T-helper 1 cell treated with Interleukin-12 subunit alpha and Interleukin-12 subunit beta and Interleukin-4 antibody, amounts not matched to agents 30 μg/mL and 1 μg/mL, for 36 hours (primary cell): ENCODE results near the gene EIPR1.
A peak's percentile ranks its signal among the peaks of the same experiment; 100 is the strongest.

Source experiments
- H3K27ac Mint-ChIP-seq: one replicate; pipeline ENCODE4 v1.8.0; 2021; ENCODE audit warnings: mild to moderate bottlenecking, mixed read lengths
- H3K27me3 Mint-ChIP-seq: one replicate; pipeline ENCODE4 v1.8.0; 2021; ENCODE audit warnings: low read depth, mixed read lengths
- H3K36me3 Mint-ChIP-seq: one replicate; pipeline ENCODE4 v1.8.0; 2021; ENCODE audit warnings: low read depth, mixed read lengths
- H3K4me1 Mint-ChIP-seq: one replicate; pipeline ENCODE4 v1.8.0; 2021; ENCODE audit warnings: low read depth, mixed read lengths
- H3K4me3 Mint-ChIP-seq: one replicate; pipeline ENCODE4 v1.8.0; 2021; ENCODE audit warnings: mild to moderate bottlenecking, moderate library complexity, mixed read lengths
- H3K9me3 Mint-ChIP-seq: one replicate; pipeline ENCODE4 v1.8.0; 2021; ENCODE audit warnings: mixed read lengths

Gene EIPR1

DNA sequence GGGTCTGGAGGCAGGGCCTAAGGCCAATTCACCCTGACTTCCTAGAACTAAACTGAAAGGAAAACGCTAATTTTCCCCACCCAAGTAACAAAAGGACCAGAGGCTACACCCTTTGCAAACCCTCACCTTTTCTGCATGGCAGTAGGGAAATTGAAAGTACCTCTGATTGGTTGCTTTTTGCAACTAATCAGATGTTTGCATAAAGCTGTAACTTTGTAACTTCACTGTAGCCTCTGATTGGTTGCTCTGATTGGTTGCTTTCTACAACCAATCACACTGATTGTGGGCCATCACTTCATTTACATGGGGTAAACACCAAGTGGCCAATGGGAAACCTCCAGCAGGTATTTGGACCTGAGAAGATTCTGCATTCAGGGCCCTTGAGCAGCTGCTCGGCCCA lies 20.8 kb downstream of the EIPR1 start:
- Mint-ChIP-seq H3K27ac (no peak overlapping the region), H3K36me3 (peaks cover 29% of the 10 kb centered on the region), H3K27me3 (no peaks in the 10 kb centered on the region), H3K4me1 (peaks cover 18% of the 10 kb centered on the region), H3K4me3 (no peak overlapping the region), H3K9me3 (peaks cover 17% of the 10 kb centered on the region)

DNA sequence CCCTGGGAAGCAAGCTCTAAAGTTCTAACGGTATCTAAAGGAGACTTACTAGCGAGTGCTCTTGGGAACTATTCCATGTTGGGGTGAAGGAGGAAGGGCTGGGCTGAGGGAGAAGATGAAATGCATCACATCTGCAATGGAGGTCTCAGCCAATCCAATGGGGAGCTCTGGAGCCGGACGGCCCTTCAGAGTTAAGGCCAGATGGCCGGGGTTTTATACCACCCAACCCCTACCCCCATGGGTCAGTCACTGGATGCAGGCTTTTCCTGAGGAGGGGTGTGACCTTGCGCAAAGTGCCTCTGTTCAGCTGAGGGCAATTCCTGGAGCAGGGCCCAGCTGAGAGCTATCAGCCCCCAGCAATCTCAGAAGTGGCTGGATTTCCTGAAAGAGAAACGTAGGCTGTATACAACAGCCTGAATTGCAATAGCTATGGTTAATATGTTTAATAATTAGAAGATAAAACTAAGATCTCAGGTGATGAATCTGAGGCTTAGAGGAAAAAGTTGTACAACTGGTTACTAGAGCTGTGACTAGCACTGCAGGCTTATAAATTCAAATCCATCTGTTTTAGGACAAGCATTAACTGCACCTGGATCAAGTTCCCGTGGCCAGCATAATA lies 21.6 kb downstream of the EIPR1 start:
- Mint-ChIP-seq H3K4me1 (peaks cover 12% of the 10 kb centered on the region), H3K27me3 (no peaks in the 10 kb centered on the region), H3K27ac (no peak overlapping the region), H3K9me3 (peaks cover 24% of the 10 kb centered on the region), H3K4me3 (no peak overlapping the region), H3K36me3 (peaks cover 36% of the 10 kb centered on the region)

DNA sequence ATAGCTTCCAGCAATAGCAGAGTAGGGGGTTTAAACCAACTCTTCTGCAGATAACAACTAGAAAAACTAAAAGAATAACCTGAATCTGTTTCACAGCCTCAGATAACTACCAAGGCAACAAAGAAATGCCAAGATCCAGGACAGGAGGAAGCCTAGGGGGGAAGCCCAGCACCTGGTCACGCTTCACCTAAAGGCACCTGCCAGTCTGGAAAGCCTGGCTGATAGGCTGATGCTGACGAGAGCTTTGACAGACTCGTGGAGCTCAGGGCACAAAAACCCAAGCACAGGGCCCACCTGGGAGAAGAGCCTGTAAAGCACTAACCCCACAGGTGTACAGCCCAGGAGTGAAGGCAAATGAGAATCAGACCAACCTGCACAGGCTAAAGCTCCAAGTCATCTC lies 22.6 kb downstream of the EIPR1 start:
- Mint-ChIP-seq H3K4me3 (no peak overlapping the region), H3K27ac (no peak overlapping the region), H3K27me3 (no peaks in the 10 kb centered on the region), H3K36me3 (peaks cover 45% of the 10 kb centered on the region), H3K9me3 (peaks cover 34% of the 10 kb centered on the region), H3K4me1 (peaks cover 11% of the 10 kb centered on the region)

- H3K9me3 Mint-ChIP-seq: peaks cover 35% of the 10 kb centered on the region
Observed at GRCh38 chr2:3349211-3349693, 28.4 kb downstream of the EIPR1 start.

DNA sequence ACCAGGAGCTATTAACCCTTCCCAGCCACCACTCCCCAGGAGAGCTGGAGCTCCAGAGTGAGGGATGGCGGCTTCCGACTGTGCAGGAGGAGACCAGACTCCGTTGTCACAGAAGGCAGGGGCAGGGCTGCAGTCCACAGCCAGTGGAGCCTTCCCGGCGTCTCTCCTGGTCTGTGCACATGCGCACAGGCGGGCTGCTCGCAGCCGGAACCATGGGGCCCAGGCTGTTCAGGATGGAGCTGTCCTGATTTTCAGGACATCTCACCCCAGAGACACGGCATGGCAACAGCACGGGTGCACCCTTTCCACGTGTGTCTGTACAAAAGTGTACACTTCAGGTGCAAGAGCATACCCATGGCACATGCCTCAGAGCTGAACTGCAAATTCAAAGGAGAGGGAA lies 28.9 kb downstream of the EIPR1 start:
- Mint-ChIP-seq H3K4me3 (no peak overlapping the region), H3K27me3 (no peaks in the 10 kb centered on the region), H3K27ac (no peak overlapping the region), H3K4me1 (no peaks in the 10 kb centered on the region), H3K9me3 (peaks cover 31% of the 10 kb centered on the region), H3K36me3 (peaks cover 49% of the 10 kb centered on the region)

More at GRCh38 chr2:3349211-3349693, 28.4 kb downstream of the EIPR1 start:
- no peak overlapping the region for H3K4me3 Mint-ChIP-seq
- H3K27ac Mint-ChIP-seq: no peak overlapping the region
- H3K27me3 Mint-ChIP-seq: no peaks in the 10 kb centered on the region
- H3K4me1 Mint-ChIP-seq: no peaks in the 10 kb centered on the region
- peaks cover 54% of the 10 kb centered on the region for H3K36me3 Mint-ChIP-seq

- peaks cover 3% of the 10 kb centered on the region for H3K4me1 Mint-ChIP-seq
- no peak overlapping the region for H3K27ac Mint-ChIP-seq
- H3K27me3 Mint-ChIP-seq: no peaks in the 10 kb centered on the region
- no peak overlapping the region for H3K4me3 Mint-ChIP-seq
- H3K9me3 Mint-ChIP-seq: peaks cover 7% of the 10 kb centered on the region
- H3K36me3 Mint-ChIP-seq: peaks cover 24% of the 10 kb centered on the region
Observed at GRCh38 chr2:3345621-3346020, 32.0 kb downstream of the EIPR1 start.

DNA sequence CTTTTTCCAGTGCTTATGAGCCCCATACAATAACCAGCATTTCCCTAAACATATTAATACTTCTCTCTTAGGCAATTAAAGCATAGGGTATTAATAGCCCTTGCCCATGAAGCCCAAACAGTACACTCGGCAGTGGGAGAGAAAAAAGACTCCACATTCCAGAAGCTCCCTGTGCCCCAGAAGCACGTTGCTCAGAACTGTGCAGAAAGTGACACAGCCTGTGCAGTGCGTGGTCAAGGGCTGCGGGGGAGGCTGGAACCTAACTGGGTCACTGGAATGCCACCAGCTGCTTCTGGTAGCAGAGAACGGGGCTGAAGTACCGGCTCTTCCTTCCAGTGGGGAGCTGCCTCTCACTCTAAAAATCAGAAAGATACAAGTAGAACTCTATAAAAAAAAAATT lies 32.7 kb downstream of the EIPR1 start:
- H3K4me1 Mint-ChIP-seq: peaks cover 3% of the 10 kb centered on the region
- H3K9me3 Mint-ChIP-seq: no peaks in the 10 kb centered on the region
- H3K27ac Mint-ChIP-seq: no peak overlapping the region
- peaks cover 17% of the 10 kb centered on the region for H3K36me3 Mint-ChIP-seq
- no peak overlapping the region for H3K4me3 Mint-ChIP-seq
- H3K27me3 Mint-ChIP-seq: no peaks in the 10 kb centered on the region

DNA sequence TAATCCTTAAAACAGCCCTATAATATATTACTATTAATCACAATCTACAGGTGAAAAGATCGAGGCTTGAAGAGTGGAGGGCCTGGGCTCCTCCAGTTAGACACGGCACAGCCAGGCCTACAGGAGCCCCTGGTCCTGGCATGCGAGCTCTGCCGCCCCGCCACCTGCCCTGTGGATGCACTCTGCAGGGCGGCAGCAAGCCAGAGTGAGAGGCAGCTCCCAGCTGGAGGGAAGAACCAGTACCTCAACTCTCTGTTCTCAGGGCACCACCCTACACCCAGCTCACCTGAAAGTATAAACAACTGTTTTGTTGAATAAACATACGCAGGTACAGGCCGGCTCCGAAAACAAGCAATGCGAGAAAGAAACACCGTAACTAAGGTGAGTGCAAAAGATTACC lies 34.6 kb downstream of the EIPR1 start:
- H3K27me3 Mint-ChIP-seq: no peaks in the 10 kb centered on the region
- no peaks in the 10 kb centered on the region for H3K9me3 Mint-ChIP-seq
- no peak overlapping the region for H3K4me3 Mint-ChIP-seq
- no peak overlapping the region for H3K27ac Mint-ChIP-seq
- H3K36me3 Mint-ChIP-seq: peaks cover 14% of the 10 kb centered on the region
- peaks cover 3% of the 10 kb centered on the region for H3K4me1 Mint-ChIP-seq

GRCh38 chr2:3342324-3342723 lies 35.3 kb downstream of the EIPR1 start:
- H3K27ac Mint-ChIP-seq: no peak overlapping the region
- H3K4me3 Mint-ChIP-seq: no peak overlapping the region

DNA sequence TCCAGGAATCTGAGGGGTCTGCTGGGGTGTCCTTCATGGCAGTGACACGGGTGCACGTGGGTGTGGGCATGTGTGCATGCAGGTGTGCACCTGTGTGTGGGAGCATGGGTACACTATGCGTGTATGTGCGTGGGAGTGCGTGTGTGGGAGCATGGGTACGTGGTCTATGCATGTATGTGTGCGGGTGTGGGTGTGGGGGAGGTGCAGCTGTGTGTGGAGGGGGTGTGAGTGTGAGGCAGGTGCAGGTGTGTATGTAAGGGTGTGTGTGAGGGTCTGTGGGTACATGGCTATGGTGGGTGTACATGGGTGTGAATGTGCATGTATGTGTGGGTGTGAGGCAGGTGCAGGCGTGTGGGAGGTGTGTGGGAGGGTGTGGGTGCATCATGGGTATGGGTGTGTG lies 36.3 kb downstream of the EIPR1 start:
- peak overlapping the region; percentile 31 for H3K27ac Mint-ChIP-seq
- no peaks in the 10 kb centered on the region for H3K9me3 Mint-ChIP-seq
- H3K27me3 Mint-ChIP-seq: no peaks in the 10 kb centered on the region
- H3K4me3 Mint-ChIP-seq: no peak overlapping the region
- H3K36me3 Mint-ChIP-seq: peaks cover 14% of the 10 kb centered on the region
- H3K4me1 Mint-ChIP-seq: peaks cover 3% of the 10 kb centered on the region

More at GRCh38 chr2:3342324-3342723, 35.3 kb downstream of the EIPR1 start:
- H3K4me1 Mint-ChIP-seq: peaks cover 3% of the 10 kb centered on the region
- H3K27me3 Mint-ChIP-seq: no peaks in the 10 kb centered on the region
- H3K9me3 Mint-ChIP-seq: no peaks in the 10 kb centered on the region
- peaks cover 12% of the 10 kb centered on the region for H3K36me3 Mint-ChIP-seq

DNA sequence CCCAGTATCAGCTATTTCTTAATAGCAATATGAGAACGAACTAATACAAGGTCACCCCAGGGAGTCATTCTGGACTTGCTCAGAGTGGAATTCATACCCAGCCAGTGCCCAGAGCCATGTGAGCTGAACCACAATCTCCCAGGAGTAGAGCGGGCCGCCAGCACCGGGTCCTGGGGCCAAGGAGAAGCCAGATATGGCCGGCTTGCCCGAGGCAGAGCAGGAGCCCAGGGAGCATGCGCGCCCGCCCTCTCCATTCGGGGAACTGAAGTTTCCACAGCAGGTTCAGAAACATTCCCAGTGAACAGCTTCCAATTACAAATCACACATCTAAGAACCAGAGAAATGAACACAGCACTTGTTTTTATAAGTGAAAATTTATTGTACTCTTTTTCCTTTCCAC lies 37.5 kb downstream of the EIPR1 start:
- Mint-ChIP-seq H3K4me3 (no peak overlapping the region), H3K36me3 (peaks cover 24% of the 10 kb centered on the region), H3K4me1 (peaks cover 3% of the 10 kb centered on the region), H3K9me3 (peaks cover 4% of the 10 kb centered on the region), H3K27me3 (no peaks in the 10 kb centered on the region), H3K27ac (no peak overlapping the region)

- H3K4me3 Mint-ChIP-seq: no peak overlapping the region
- no peaks in the 10 kb centered on the region for H3K27me3 Mint-ChIP-seq
- no peak overlapping the region for H3K27ac Mint-ChIP-seq
- peaks cover 4% of the 10 kb centered on the region for H3K9me3 Mint-ChIP-seq
- H3K36me3 Mint-ChIP-seq: peaks cover 27% of the 10 kb centered on the region
- H3K4me1 Mint-ChIP-seq: peaks cover 3% of the 10 kb centered on the region
Observed at GRCh38 chr2:3338340-3338739, 39.3 kb downstream of the EIPR1 start.

DNA sequence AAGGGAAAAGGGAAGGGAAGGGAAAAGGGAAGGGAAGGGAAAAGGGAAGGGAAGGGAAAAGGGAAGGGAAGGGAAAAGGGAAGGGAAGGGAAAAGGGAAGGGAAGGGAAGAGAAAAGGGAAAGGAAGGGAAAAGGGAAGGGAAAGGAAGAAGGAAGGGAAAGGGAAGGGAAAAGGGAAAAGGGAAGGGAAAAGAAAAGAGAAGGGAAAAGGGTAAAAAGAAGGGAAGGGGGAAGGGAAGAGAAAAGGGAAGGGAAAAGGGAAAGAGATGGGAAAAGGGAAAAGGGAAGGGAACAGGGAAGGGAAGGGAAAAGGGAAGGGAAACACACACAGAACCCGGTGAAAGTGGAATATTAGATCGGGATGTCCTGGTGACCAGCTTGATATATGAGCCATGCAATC lies 40.8 kb downstream of the EIPR1 start:
- peaks cover 34% of the 10 kb centered on the region for H3K36me3 Mint-ChIP-seq
- no peaks in the 10 kb centered on the region for H3K27me3 Mint-ChIP-seq
- H3K27ac Mint-ChIP-seq: no peak overlapping the region
- H3K9me3 Mint-ChIP-seq: peaks cover 4% of the 10 kb centered on the region
- H3K4me1 Mint-ChIP-seq: no peaks in the 10 kb centered on the region
- H3K4me3 Mint-ChIP-seq: no peak overlapping the region

GRCh38 chr2:3334392-3335345 lies 42.9 kb downstream of the EIPR1 start:
- H3K36me3 Mint-ChIP-seq: peaks cover 46% of the 10 kb centered on the region
- no peak overlapping the region for H3K27ac Mint-ChIP-seq
- H3K4me3 Mint-ChIP-seq: no peak overlapping the region

DNA sequence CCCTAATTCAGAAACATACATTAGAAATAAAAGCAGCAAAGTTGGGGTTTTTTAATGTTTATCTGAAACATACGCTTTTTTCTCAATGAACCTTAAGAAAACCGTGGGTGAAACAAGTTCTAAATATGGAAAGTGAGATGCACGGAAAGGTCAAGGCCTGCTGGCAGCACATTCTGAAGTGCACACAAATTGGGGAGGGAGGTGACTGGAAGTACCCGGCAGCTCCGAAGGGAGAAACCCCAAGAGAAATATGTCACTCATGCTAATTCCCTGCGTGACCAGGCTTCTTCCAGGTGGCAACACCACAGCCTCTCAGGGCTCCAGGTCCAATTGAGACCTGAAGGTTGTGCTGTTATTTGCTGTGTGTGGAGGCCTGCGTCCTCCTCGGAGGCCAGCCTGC lies 45.5 kb downstream of the EIPR1 start:
- Mint-ChIP-seq H3K4me3 (no peak overlapping the region), H3K9me3 (peaks cover 10% of the 10 kb centered on the region), H3K27me3 (no peaks in the 10 kb centered on the region), H3K36me3 (peaks cover 37% of the 10 kb centered on the region), H3K4me1 (no peaks in the 10 kb centered on the region), H3K27ac (no peak overlapping the region)

More at GRCh38 chr2:3334392-3335345, 42.9 kb downstream of the EIPR1 start:
- H3K4me1 Mint-ChIP-seq: no peaks in the 10 kb centered on the region
- no peaks in the 10 kb centered on the region for H3K27me3 Mint-ChIP-seq
- peaks cover 10% of the 10 kb centered on the region for H3K9me3 Mint-ChIP-seq
